Loucy (cell line): Measurements from ENCODE around the gene ATP11A.

Source experiments
- EZH2phosphoT487 ChIP-seq: fragments of 200-600 bp; IDR thresholded peaks from 2 replicates; pipeline ENCODE4 v1.6.1; 2018; ENCODE audit warnings: antibody characterized with exemption, mild to moderate bottlenecking, moderate library complexity, borderline replicate concordance
- TF ChIP-seq, protein P1 (sequence below): fragments of 200-600 bp; sonication (generic); conservative IDR thresholded peaks from 2 replicates; pipeline ENCODE4 v1.5.1; 2014; ENCODE audit warnings: mild to moderate bottlenecking, antibody characterized with exemption, low read length

DNA sequence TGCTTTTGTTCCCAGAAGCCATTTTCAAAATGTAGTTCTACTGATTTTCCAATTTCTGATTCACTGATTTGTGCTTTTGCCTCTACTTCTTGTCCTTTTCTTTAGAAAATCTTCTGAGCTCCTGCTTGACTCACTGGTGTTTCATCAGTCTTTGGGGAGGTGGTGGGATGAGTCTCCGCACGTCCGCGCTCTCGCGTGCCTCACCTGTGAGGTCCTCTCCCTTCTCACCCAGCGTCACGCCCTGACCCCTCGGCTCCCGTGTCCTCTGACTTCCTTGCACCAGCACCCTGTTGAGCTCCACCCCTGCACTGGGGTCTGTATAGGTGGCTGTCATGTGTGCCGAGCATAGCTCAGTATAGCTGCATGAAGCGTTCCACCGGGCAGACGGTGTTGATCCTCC lies 226.5 kb downstream of the ATP11A start:
- TF ChIP-seq, protein P1, sequence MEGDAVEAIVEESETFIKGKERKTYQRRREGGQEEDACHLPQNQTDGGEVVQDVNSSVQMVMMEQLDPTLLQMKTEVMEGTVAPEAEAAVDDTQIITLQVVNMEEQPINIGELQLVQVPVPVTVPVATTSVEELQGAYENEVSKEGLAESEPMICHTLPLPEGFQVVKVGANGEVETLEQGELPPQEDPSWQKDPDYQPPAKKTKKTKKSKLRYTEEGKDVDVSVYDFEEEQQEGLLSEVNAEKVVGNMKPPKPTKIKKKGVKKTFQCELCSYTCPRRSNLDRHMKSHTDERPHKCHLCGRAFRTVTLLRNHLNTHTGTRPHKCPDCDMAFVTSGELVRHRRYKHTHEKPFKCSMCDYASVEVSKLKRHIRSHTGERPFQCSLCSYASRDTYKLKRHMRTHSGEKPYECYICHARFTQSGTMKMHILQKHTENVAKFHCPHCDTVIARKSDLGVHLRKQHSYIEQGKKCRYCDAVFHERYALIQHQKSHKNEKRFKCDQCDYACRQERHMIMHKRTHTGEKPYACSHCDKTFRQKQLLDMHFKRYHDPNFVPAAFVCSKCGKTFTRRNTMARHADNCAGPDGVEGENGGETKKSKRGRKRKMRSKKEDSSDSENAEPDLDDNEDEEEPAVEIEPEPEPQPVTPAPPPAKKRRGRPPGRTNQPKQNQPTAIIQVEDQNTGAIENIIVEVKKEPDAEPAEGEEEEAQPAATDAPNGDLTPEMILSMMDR = no peak
- TF ChIP-seq EZH2phosphoT487 = no peak
